ENCODE data around the gene RAPGEF1.

RAPGEF1 gene

DNA sequence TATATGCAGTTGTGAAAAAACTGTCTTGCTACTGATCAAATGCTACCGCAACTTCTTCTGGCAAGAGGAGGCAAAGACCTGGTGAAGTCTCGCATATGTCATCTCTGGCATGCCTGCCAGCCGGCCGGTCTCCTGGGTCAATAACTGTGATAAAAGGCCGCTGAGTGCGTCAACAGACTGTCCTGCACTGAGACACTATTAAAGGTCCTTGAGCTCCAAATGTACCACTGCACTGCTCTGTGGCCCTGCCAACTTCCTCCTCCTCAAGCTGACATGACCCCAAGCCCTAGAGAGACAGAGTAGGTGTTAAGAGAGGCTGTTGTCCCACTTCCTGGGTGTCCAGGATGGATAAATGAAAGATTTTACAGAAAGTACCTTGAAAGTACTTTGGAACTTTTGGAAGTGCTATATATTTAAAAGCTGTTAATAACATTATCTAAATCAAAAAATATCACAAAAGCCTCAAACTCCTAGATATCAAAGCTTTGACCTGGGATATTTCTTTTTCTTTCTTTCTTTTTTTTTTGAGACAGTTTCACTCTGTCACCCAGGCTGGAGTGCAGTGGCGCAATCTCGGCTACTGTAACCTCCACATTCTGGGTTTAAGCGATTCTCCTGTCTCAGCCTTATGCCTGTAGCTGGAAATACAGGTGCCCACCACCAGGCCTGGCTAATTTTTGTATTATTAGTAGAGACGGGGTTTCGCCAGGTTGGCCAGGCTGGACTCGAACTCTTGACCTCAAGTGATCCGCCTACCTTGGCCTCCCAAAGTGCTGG is 31.5 kb downstream of the RAPGEF1 start:
- no peak for DNase-seq (ENCODE audit: low read depth, low spot score)
- POLR2A ChIA-PET, result no interaction called here
- no peak overlapping the region for H3K4me3 ChIP-seq (ENCODE audit: low read depth, low read length)
- CTCF ChIA-PET, result interaction anchor here (0.6 to 1.6 kb wide), 3 partner anchors 32 to 114 kb away, joined by 3 to 5 read pairs (median 4); partner anchors contain the start of gene RAPGEF1
- TF ChIP-seq, protein P1, sequence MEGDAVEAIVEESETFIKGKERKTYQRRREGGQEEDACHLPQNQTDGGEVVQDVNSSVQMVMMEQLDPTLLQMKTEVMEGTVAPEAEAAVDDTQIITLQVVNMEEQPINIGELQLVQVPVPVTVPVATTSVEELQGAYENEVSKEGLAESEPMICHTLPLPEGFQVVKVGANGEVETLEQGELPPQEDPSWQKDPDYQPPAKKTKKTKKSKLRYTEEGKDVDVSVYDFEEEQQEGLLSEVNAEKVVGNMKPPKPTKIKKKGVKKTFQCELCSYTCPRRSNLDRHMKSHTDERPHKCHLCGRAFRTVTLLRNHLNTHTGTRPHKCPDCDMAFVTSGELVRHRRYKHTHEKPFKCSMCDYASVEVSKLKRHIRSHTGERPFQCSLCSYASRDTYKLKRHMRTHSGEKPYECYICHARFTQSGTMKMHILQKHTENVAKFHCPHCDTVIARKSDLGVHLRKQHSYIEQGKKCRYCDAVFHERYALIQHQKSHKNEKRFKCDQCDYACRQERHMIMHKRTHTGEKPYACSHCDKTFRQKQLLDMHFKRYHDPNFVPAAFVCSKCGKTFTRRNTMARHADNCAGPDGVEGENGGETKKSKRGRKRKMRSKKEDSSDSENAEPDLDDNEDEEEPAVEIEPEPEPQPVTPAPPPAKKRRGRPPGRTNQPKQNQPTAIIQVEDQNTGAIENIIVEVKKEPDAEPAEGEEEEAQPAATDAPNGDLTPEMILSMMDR (IDR thresholded peaks at IDR 0.05; ENCODE audit: insufficient read depth, low read length, missing control alignments), result no peak

DNA sequence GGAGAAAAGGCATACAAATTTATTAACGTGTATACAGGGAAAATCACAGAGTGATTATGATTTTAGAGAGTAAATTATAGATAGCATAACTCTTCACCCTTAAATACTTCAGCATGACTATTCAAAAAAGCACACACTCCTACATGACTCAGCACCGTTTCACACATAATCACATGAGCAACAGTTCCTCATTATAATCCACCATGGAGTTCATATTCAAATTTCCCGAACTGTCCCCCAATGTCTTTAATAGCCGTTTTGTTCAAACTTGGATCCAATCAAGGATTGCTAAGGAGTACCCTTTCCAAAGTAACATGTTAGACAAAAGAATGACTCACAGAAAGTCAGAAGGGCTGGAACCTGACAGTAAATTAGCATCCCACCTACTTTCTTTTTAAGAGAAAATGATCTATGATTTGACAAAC is 32.1 kb downstream of the RAPGEF1 start:
- peak; percentile 26 for DNase-seq (ENCODE audit: low read depth, low spot score)
- CTCF ChIA-PET, result interaction anchor here (0.6 kb wide), 1 partner anchor 113 kb away, joined by 3 read pairs; no protein-coding TSS in a partner anchor

DNA sequence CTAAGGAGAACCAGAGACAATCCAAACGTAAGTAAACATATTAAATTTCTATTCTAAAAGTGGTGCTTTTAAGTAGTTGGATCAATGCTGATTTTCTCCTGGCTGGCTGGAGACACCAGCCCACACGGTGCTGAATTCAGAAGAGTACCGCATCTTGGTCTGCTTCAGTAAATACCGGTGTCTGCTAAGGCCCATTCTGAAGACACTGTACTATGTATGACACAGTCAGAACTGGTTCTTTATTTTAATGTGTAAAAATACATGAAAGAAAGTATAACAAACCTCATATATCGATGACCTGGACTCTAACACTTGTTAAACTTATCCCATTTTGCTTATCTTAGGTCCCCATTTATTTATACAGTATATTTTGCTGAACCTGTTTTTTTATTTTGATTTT is 32.8 kb downstream of the RAPGEF1 start:
- CTCF ChIA-PET, result interaction anchor here (1.9 kb wide), 1 partner anchor 12 kb away, joined by 4 read pairs; no protein-coding TSS in a partner anchor
- TF ChIP-seq, protein P1 (IDR thresholded peaks at IDR 0.05; ENCODE audit: insufficient read depth, low read length, missing control alignments), result no peak
- no peak overlapping the region for H3K4me3 ChIP-seq (ENCODE audit: low read depth, low read length)
- POLR2A ChIA-PET, result no interaction called here
- no peak for DNase-seq (ENCODE audit: low read depth, low spot score)

More for the DNA sequence above, 32.1 kb downstream of the RAPGEF1 start:
- POLR2A ChIA-PET, result no interaction called here
- H3K4me3 ChIP-seq (ENCODE audit: low read depth, low read length), result no peak overlapping the region
- TF ChIP-seq, protein P1 (IDR thresholded peaks at IDR 0.05; ENCODE audit: insufficient read depth, low read length, missing control alignments), result no peak

DNA sequence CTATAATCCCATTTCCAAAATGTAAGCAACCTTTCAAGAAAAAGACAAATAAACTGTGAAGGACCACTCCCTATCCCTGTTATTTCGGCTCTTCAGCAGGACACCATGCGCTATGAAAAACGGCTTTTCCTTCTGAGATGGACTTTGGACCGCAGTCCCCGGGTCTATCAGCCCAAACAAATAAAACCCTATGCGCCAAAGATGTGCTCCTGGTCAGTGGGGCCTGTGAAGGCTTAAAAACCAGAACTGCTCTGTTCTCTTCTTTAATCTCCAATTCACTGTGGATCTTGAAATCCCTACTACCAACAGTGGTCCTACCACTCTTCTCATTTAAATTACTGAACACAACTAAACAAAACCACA is 33.3 kb downstream of the RAPGEF1 start:
- TF ChIP-seq, protein P1 (IDR thresholded peaks at IDR 0.05; ENCODE audit: insufficient read depth, low read length, missing control alignments), result no peak
- POLR2A ChIA-PET, result no interaction called here
- CTCF ChIA-PET, result interaction anchor here (1.9 kb wide), 1 partner anchor 11 kb away, joined by 4 read pairs; no protein-coding TSS in a partner anchor

DNA sequence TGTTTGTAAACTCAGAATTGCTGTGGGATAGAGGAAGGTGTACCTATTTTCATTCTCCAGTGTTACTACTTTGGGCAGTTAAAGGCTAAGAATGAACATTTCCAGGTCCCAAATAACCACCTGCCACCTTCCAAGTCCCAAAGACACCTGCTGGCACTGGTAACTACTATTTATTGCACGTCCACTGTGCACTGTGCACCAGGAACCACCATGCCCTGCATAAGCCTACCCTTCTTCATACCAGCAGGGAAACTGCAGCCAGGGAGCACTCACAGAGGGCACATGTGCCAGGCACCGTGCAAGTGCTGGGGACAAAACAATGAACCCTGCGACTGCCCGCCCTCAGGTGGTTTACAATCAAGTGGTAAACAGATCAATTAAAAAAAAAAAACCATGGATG is 34.9 kb downstream of the RAPGEF1 start:
- ChIA-PET CTCF (interaction anchor here (1.2 kb wide), 1 partner anchor 35 kb away, joined by 5 read pairs; no protein-coding TSS in a partner anchor), POLR2A (interaction anchor here (0.7 kb wide), 1 partner anchor 153 kb away, joined by 3 read pairs; no protein-coding TSS in a partner anchor)
- TF ChIP-seq, protein P1 (IDR thresholded peaks at IDR 0.05; ENCODE audit: insufficient read depth, low read length, missing control alignments), result no peak
- no peak overlapping the region for H3K4me3 ChIP-seq (ENCODE audit: low read depth, low read length)
- DNase-seq (ENCODE audit: low read depth, low spot score), result no peak

More for the DNA sequence above, 33.3 kb downstream of the RAPGEF1 start:
- no peak for DNase-seq (ENCODE audit: low read depth, low spot score)
- no peak overlapping the region for H3K4me3 ChIP-seq (ENCODE audit: low read depth, low read length)
